ENCODE results near the gene CEACAM19.
"Not testable (repeated sequence)": the region's sequence is repeated elsewhere in the genome, so short reads cannot be mapped to it uniquely, and the experiment has no call there.

Gene CEACAM19

DNA sequence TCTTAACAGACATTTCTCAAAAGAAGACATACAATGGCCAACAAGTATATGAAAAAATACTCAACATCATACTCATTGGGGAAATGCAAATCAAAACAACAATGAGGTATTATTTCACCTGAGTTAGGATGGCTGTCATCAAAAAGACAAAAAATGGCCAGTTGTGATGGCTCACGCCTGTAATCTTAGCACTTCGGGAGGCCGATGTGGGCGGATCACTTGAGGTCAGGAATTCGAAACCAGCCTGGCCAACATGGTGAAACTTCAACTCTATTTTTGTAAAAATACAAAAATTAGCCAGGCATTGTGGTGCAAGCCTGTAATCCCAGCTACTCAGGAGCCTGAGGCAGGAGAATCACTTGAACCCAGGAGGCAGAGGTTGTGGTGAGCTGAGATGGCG, 49.7 kb downstream of the CEACAM19 start:
- POLR2A ChIA-PET = no interaction called here
- TF ChIP-seq, protein P1, sequence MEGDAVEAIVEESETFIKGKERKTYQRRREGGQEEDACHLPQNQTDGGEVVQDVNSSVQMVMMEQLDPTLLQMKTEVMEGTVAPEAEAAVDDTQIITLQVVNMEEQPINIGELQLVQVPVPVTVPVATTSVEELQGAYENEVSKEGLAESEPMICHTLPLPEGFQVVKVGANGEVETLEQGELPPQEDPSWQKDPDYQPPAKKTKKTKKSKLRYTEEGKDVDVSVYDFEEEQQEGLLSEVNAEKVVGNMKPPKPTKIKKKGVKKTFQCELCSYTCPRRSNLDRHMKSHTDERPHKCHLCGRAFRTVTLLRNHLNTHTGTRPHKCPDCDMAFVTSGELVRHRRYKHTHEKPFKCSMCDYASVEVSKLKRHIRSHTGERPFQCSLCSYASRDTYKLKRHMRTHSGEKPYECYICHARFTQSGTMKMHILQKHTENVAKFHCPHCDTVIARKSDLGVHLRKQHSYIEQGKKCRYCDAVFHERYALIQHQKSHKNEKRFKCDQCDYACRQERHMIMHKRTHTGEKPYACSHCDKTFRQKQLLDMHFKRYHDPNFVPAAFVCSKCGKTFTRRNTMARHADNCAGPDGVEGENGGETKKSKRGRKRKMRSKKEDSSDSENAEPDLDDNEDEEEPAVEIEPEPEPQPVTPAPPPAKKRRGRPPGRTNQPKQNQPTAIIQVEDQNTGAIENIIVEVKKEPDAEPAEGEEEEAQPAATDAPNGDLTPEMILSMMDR (IDR thresholded peaks at IDR 0.05; ENCODE audit: control extremely low read depth, extremely low read depth, low read depth, missing control alignments) = no peak
- CTCF ChIA-PET = interaction anchor here (0.7 to 18.1 kb wide), 7 partner anchors 11 to 63 kb away, joined by 3 to 513 read pairs (median 27); partner anchors contain the start of gene CBLC
- no peak for DNase-seq (ENCODE audit: extremely low spot score)

DNA sequence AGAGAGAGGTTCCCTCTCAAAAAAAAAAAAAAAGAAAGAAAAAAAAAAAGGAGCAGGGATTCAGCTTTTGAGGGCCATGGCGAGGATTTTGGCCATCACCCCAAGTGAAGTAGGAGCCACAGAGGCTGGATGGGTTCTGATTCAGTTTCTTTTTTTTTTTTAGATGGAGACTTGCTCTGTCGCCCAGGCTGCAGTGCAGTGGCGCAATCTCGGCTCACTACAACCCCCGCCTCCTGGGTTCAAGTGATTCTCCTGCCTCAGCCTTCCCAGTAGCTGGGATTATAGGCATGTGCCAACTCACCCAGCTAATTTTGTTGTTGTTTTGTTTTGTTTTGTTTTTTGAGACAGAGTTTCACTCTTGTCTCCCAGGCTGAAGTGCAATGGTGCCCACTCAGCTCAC, 50.1 kb downstream of the CEACAM19 start:
- not testable (repeated sequence) for DNase-seq (ENCODE audit: extremely low spot score)
- ChIA-PET POLR2A (interaction anchor here (1.6 kb wide), 1 partner anchor 49 kb away, joined by 4 read pairs; no protein-coding TSS in a partner anchor), CTCF (interaction anchor here (1.1 to 18.1 kb wide), 10 partner anchors 12 to 77 kb away, joined by 3 to 513 read pairs (median 18); partner anchors contain the start of gene CBLC)

DNA sequence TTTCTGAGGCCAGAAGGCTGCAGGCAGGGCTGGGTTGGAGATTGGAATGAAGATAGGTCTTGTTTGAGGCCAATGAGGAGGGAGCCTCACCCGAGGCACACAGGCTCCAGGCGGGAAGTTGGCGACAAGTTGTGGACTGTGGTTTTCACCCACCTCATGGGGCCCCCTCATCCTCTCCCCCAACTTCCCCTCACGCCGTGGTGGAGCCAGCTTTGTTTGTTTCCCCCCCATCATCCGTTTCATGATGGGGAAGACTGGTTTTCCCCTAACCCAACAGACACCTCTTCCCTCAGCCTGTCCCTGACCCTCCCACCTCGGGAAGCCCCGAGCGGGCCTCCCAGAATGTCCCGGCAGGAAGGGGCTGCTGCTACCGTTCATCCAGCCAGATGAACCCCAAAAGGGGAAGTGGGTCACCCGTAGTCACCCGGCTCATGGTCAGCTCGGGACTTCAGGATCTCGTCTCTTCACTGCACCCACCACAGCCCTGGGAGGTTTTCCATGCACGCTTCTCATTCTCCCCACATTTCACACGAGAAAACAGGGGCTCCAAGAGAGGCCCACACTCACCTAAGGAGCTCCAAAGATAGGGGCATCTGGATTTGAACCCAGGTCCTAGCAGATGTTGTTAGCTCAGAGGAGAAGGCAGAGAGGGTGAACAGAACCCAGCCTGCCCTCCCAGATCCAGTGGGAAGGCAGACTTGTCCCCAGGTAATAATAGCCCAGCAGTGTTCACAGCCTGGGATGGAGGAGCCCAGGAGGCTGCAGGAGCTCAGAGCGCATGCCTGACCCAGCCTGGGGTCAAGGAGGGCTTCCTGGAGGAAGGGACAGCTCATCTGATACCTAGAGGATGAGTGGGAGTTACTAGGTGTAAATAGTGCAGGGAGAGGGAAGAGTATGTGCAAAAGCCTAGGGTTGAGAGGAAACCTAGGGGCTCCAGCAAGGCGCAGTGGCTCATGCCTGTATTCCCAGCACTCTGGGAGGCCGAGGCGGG, 51.1 kb downstream of the CEACAM19 start:
- TF ChIP-seq, protein P1 (IDR thresholded peaks at IDR 0.05; ENCODE audit: control extremely low read depth, extremely low read depth, low read depth, missing control alignments) = no peak
- CTCF ChIA-PET = interaction anchor here (0.6 to 18.1 kb wide), 25 partner anchors 8 to 604 kb away, joined by 3 to 513 read pairs (median 4); partner anchors contain the start of gene CBLC
- POLR2A ChIA-PET = interaction anchor here (0.6 to 1.6 kb wide), 2 partner anchors 30 to 48 kb away, joined by 3 to 4 read pairs; no protein-coding TSS in a partner anchor
- DNase-seq (ENCODE audit: extremely low spot score) = peak; percentile 57

DNA sequence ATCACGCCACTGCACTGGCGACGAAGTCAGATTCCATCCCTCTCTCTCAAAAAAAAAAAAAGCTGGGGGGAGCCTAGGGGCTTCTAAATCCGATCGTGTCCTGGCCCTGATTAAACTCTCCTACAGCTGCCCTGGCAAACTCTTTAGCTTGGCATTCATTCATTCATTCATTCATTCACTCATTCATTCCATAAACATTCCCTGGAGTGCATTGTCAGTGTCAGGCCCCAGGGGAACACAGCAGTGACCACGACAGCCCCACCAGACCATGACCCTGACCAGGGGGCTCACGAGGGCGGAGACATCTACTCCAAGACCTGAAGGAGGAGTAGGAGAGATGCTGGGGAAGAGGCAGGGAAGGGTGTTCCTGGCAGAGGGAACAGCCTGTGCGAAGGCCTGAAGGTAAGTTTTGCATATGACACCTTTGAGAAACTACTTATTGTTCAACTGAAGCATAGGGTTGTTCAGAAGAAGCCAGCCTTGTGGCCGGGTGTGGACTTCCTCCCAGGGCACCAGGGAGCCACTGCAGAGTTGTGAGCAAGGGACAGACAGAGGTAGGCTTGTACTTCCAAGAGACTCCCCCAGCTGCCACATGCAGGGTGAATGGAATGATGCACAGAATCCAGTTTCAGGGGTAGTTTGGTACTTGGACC, 52.1 kb downstream of the CEACAM19 start:
- peak; percentile 63 for DNase-seq (ENCODE audit: extremely low spot score)
- ChIA-PET POLR2A (interaction anchor here (0.6 to 0.9 kb wide), 3 partner anchors 29 to 47 kb away, joined by 3 to 4 read pairs (median 3); no protein-coding TSS in a partner anchor), CTCF (interaction anchor here (0.6 to 18.1 kb wide), 51 partner anchors 9 to 615 kb away, joined by 3 to 513 read pairs (median 5); partner anchors contain the start of genes BCAM, CBLC, CEACAM19 and CLPTM1)
- TF ChIP-seq, protein P1 (IDR thresholded peaks at IDR 0.05; ENCODE audit: control extremely low read depth, extremely low read depth, low read depth, missing control alignments) = no peak

DNA sequence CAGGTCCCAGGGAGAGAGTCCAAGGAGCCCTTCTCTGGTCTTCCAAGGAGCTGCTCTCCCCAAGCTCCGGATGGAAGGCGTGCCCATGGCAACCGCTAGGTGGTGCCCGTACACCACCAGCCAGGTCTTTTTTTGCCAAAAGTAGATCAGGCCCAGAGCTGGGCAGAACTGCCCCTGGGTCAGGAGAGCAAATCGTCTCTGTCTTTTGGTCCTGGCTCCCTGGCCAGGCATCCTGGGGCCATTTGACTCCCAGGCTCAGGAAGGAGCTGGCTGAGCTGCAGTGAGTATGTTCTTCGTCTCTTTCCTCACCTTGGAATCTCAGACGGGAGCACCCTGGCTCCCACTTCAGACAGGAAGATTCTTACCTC, 52.7 kb downstream of the CEACAM19 start:
- CTCF ChIA-PET = interaction anchor here (0.6 to 18.1 kb wide), 47 partner anchors 9 to 615 kb away, joined by 3 to 513 read pairs (median 5); partner anchors contain the start of genes BCAM, CBLC, CEACAM19 and CLPTM1
- DNase-seq (ENCODE audit: extremely low spot score) = peak; percentile 85
- TF ChIP-seq, protein P1 (IDR thresholded peaks at IDR 0.05; ENCODE audit: control extremely low read depth, extremely low read depth, low read depth, missing control alignments) = peak; percentile 96
- POLR2A ChIA-PET = interaction anchor here (0.6 to 0.9 kb wide), 2 partner anchors 29 to 46 kb away, joined by 3 to 4 read pairs; no protein-coding TSS in a partner anchor

DNA sequence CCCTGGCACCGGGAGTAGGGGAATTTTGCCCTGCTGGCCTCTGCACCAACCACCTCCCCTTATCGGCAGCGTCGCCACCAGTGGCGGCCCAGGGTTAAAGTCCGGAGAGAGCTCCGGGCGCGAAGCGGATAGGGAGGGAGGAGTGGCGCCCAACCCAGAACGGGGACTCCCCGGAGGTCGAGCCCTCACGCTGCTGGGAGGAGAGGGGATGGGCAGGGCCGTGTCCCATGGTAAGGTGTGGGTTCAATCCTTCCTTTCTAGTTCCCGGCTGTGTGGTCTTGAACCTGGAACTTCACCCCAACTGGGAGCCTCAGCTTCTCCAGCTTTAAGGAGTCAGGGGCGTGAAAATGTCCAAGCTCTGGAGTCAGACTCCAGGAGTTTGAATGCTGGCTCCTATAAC, 54.0 kb downstream of the CEACAM19 start:
- DNase-seq (ENCODE audit: extremely low spot score) = no peak
- CTCF ChIA-PET = interaction anchor here (1.2 to 18.1 kb wide), 12 partner anchors 7 to 130 kb away, joined by 3 to 513 read pairs (median 32); partner anchors contain the start of genes CBLC and NECTIN2
- POLR2A ChIA-PET = interaction anchor here (0.6 kb wide), 1 partner anchor 95 kb away, joined by 5 read pairs; no protein-coding TSS in a partner anchor
- TF ChIP-seq, protein P1 (IDR thresholded peaks at IDR 0.05; ENCODE audit: control extremely low read depth, extremely low read depth, low read depth, missing control alignments) = no peak

Measured in GM10248 (cell line).